Measurements from ENCODE around the gene CERCAM. TPM values are rescaled to one million over a fixed set of nuclear protein-coding genes. Genes with fewer than 3 reads are reported as not detected.

The CERCAM gene
- total RNA-seq (2014; rRNA removed) (19.1 and 23.1 TPM in 2 replicates), Bru-seq, nascent RNA (percentile 41 among the genes with signal in this experiment), BruChase-seq, experiment 1, labeled RNA remaining after a 6-hour chase (percentile 44 among the genes with signal in this experiment), BruChase-seq, experiment 2, labeled RNA remaining after a 2-hour chase (percentile 39 among the genes with signal in this experiment)
- long read RNA-seq, transcript CERCAM-201 (13 exons, 2,685 nt): major isoform, 21 of 44 reads
- long read RNA-seq, partial matches to known transcripts: 18 of 44 reads
- long read RNA-seq, other reads (novel, unspliced or antisense): 5 of 44 reads

GRCh38 chr9:128420651-128421481 lies at the start of gene CERCAM:
TSS of gene CERCAM (plus strand) at chr9:128420857. CDS start at chr9:128420878, 21 bp downstream.
- Histone ChIP-seq H3K36me3 (ENCODE audit: low read depth, low read length) (no peaks in the 10 kb centered on the region; the same call in 1 of the 2 replicates), H3K4me2 (ENCODE audit: low read length) (peak within 1 kb of the TSS; percentile 94), H3K9me3 (ENCODE audit: low read length) (no peaks in the 10 kb centered on the region), H3K4me1 (ENCODE audit: insufficient read depth, low read length) (peaks cover 15% of the 10 kb centered on the region), H4K20me1 (ENCODE audit: low read length) (no peaks in the 10 kb centered on the region), H3K9ac (ENCODE audit: low read length) (peak within 1 kb of the TSS; percentile 57), H3K27ac (ENCODE audit: low read length) (no peak within 1 kb of the TSS), H3K79me2 (ENCODE audit: low read length) (no peaks in the 10 kb centered on the region), H3K9me2 (replicated peaks; ENCODE audit: low read length) (no peaks in the 10 kb centered on the region), H3K4me3 (ENCODE audit: low read length) (peak within 1 kb of the TSS; percentile 86), H2AFZ (ENCODE audit: low read length) (peak within 1 kb of the TSS; percentile 98), H3F3A (ENCODE audit: low read length, unreplicated experiment) (no peaks in the 10 kb centered on the region), H3K27me3 (ENCODE audit: low read length) (no peaks in the 10 kb centered on the region)
- ChIA-PET CTCF (interaction anchor here (0.6 to 1.2 kb wide), 10 partner anchors 11 to 498 kb away, joined by 3 to 10 read pairs (median 6); partner anchors contain the start of gene ODF2), POLR2A (ENCODE audit: unreplicated experiment) (no interaction called here)
- intact Hi-C loops (cut with micrococcal nuclease): no loop called here
- BruUV-seq (replicated peaks): no TSS peak
- ATAC-seq (peak; percentile 80), DNase-seq (peak; percentile 36)
- no peak for TF ChIP-seq EZH2phosphoT487 (IDR thresholded peaks at IDR 0.05; ENCODE audit: borderline replicate concordance, low read length)
- no peak for TF ChIP-seq CTCF (conservative IDR thresholded peaks at IDR 0.05; ENCODE audit: low read depth, low read length)
- TF ChIP-seq EZH2 (IDR thresholded peaks at IDR 0.05; ENCODE audit: low read length, unreplicated experiment): no peak

- Histone ChIP-seq H3K36me3 (ENCODE audit: low read depth, low read length) (no peaks in the 10 kb centered on the region), H3K9me2 (replicated peaks; ENCODE audit: low read length) (no peaks in the 10 kb centered on the region), H3K4me3 (ENCODE audit: low read length) (peak overlapping the region; percentile 97), H3K27me3 (ENCODE audit: low read length) (no peaks in the 10 kb centered on the region), H4K20me1 (ENCODE audit: low read length) (no peaks in the 10 kb centered on the region), H3K4me1 (ENCODE audit: insufficient read depth, low read length) (peaks cover 12% of the 10 kb centered on the region; the same call in 1 of the 2 replicates), H2AFZ (ENCODE audit: low read length) (peak overlapping the region; percentile 85), H3K27ac (ENCODE audit: low read length) (peak overlapping the region; percentile 77), H3K79me2 (ENCODE audit: low read length) (peaks cover 41% of the 10 kb centered on the region), H3K4me2 (ENCODE audit: low read length) (peak overlapping the region; percentile 90), H3F3A (ENCODE audit: low read length, unreplicated experiment) (no peaks in the 10 kb centered on the region), H3K9ac (ENCODE audit: low read length) (peak overlapping the region; percentile 96), H3K9me3 (ENCODE audit: low read length) (no peaks in the 10 kb centered on the region)
- intact Hi-C loops (cut with micrococcal nuclease): no loop called here
- no peak for DNase-seq
- CTCF ChIA-PET: interaction anchor here (0.6 to 1.2 kb wide), 3 partner anchors 9 to 319 kb away, joined by 5 to 6 read pairs (median 6); no protein-coding TSS in a partner anchor
- POLR2A ChIA-PET (ENCODE audit: unreplicated experiment): interaction anchor here (0.6 to 0.7 kb wide), 3 partner anchors 13 to 208 kb away, joined by 5 to 14 read pairs (median 12); no protein-coding TSS in a partner anchor
- BruUV-seq (replicated peaks): TSS peak; percentile 79
- no peak; the same call in 1 of the 2 replicates for ATAC-seq
- TF ChIP-seq EZH2 (IDR thresholded peaks at IDR 0.05; ENCODE audit: low read length, unreplicated experiment): no peak
- no peak for TF ChIP-seq EZH2phosphoT487 (IDR thresholded peaks at IDR 0.05; ENCODE audit: borderline replicate concordance, low read length)
- no peak for TF ChIP-seq CTCF (conservative IDR thresholded peaks at IDR 0.05; ENCODE audit: low read depth, low read length)
Observed at GRCh38 chr9:128371630-128372117, 49.0 kb upstream of the CERCAM start.

Measured in PC-3 (cell line).